HepG2 (cell line): ENCODE results near the gene VSIG10L. TPM values are rescaled to one million over a fixed set of nuclear protein-coding genes. Genes with fewer than 3 reads are reported as not detected.
A peak's percentile ranks its signal among the peaks of the same experiment; 100 is the strongest.

Experiments used
- AHR ChIP-seq: IDR thresholded peaks from 2 replicates; pipeline ENCODE4 v1.6.1; 2018; ENCODE audit warnings: missing genetic modification reagents, missing compliant biosample characterization
- BRCA1 ChIP-seq: sonication (generic); formaldehyde crosslinking; IDR thresholded peaks from 2 replicates; pipeline ENCODE4 v1.4.0; 2020; ENCODE audit warnings: missing genetic modification reagents
- CC2D1A ChIP-seq: sonication (generic); formaldehyde crosslinking; IDR thresholded peaks from 2 replicates; pipeline ENCODE4 v1.8.1; 2023; ENCODE audit warnings: mild to moderate bottlenecking, missing genetic modification reagents
- EHMT2 ChIP-seq: fragments of 200-600 bp; sonication (generic); IDR thresholded peaks from 2 replicates; pipeline ENCODE4 v1.7.0; 2017; ENCODE audit warnings: antibody characterized with exemption, low read depth, low read length, borderline replicate concordance
- FOXA3 ChIP-seq: IDR thresholded peaks from 2 replicates; pipeline ENCODE4 v1.6.1; 2016; ENCODE audit warnings: missing genetic modification reagents, missing compliant biosample characterization
- GATAD1 ChIP-seq: IDR thresholded peaks from 2 replicates; pipeline ENCODE4 v1.6.1; 2016; ENCODE audit warnings: missing genetic modification reagents, missing compliant biosample characterization
- HOXA9 ChIP-seq: sonication (generic); formaldehyde crosslinking; IDR thresholded peaks from 2 replicates; pipeline ENCODE4 v1.8.1; 2022; ENCODE audit warnings: missing genetic modification reagents, mild to moderate bottlenecking, moderate library complexity, borderline replicate concordance
- NFKB2 ChIP-seq: sonication (generic); formaldehyde crosslinking; IDR thresholded peaks from 2 replicates; pipeline ENCODE4 v1.4.0; 2020; ENCODE audit warnings: missing genetic modification reagents, borderline replicate concordance
- RXRB ChIP-seq: IDR thresholded peaks from 2 replicates; pipeline ENCODE4 v1.6.1; 2016; ENCODE audit warnings: borderline replicate concordance, missing genetic modification reagents, missing compliant biosample characterization
- SALL1 ChIP-seq: sonication (generic); formaldehyde crosslinking; IDR thresholded peaks from 2 replicates; pipeline ENCODE4 v1.8.0; 2022; ENCODE audit warnings: mild to moderate bottlenecking, missing genetic modification reagents
- SPEN ChIP-seq: sonication (generic); formaldehyde crosslinking; IDR thresholded peaks from 2 replicates; pipeline ENCODE4 v1.5.1; 2020; ENCODE audit warnings: low read depth, mild to moderate bottlenecking, missing genetic modification reagents
- ZC3H13 ChIP-seq: sonication (generic); formaldehyde crosslinking; IDR thresholded peaks from 2 replicates; pipeline ENCODE4 v1.8.1; 2023; ENCODE audit warnings: mild to moderate bottlenecking, missing genetic modification reagents, moderate library complexity
- ZFX ChIP-seq: sonication (generic); formaldehyde crosslinking; IDR thresholded peaks from 2 replicates; pipeline ENCODE4 v1.4.0; 2020; ENCODE audit warnings: mild to moderate bottlenecking, low read depth, missing genetic modification reagents, moderate library complexity
- ZMYM3 ChIP-seq: sonication (generic); formaldehyde crosslinking; IDR thresholded peaks from 2 replicates; pipeline ENCODE4 v1.5.1; 2020; ENCODE audit warnings: mild to moderate bottlenecking, missing genetic modification reagents
- ZNF136 ChIP-seq: sonication (generic); formaldehyde crosslinking; IDR thresholded peaks from 2 replicates; pipeline ENCODE4 v1.8.1; 2022; ENCODE audit warnings: low read depth, mild to moderate bottlenecking, moderate library complexity, missing genetic modification reagents
- ZNF205 ChIP-seq: IDR thresholded peaks from 2 replicates; pipeline ENCODE4 v1.6.1; 2018; ENCODE audit warnings: missing biosample characterization, missing genetic modification reagents
- ZNF225 ChIP-seq: sonication (generic); formaldehyde crosslinking; IDR thresholded peaks from 2 replicates; pipeline ENCODE4 v1.4.0; 2020; ENCODE audit warnings: mild to moderate bottlenecking, missing genetic modification reagents
- ZNF232 ChIP-seq: sonication (generic); formaldehyde crosslinking; IDR thresholded peaks from 2 replicates; pipeline ENCODE4 v1.4.0; 2020; ENCODE audit warnings: missing genetic modification reagents, borderline replicate concordance
- ZNF253 ChIP-seq: sonication (generic); formaldehyde crosslinking; IDR thresholded peaks from 2 replicates; pipeline ENCODE4 v1.8.0; 2022; ENCODE audit warnings: mild to moderate bottlenecking, missing genetic modification reagents, borderline replicate concordance
- ZNF430 ChIP-seq: sonication (generic); formaldehyde crosslinking; IDR thresholded peaks from 2 replicates; pipeline ENCODE4 v1.9.0; 2021; ENCODE audit warnings: mild to moderate bottlenecking, missing genetic modification reagents
- ZNF788 ChIP-seq: sonication (generic); formaldehyde crosslinking; IDR thresholded peaks from 2 replicates; pipeline ENCODE4 v1.5.0; 2020; ENCODE audit warnings: mild to moderate bottlenecking, missing genetic modification reagents, borderline replicate concordance
- ZSCAN12 ChIP-seq: sonication (generic); formaldehyde crosslinking; IDR thresholded peaks from 2 replicates; pipeline ENCODE4 v1.9.0; 2021; ENCODE audit warnings: mild to moderate bottlenecking, missing genetic modification reagents
- polyA plus RNA-seq, 8 experiments: library from polyadenylated mRNA; depleted of rRNA in 3 of 8; stranded (reverse) in 7 of 8; unstranded in 1 of 8; fragments of >200 nt; fragmentation: Illumina TruSeq in 4 of 8; extraction: Trizol in 4 of 8; gene quantifications; 2 replicates each; pipeline versions ENCODE4 v1.2.1 to v1.2.3, GENCODE V29; 2011 to 2016; ENCODE audit warnings: low read depth in 4 of 8, missing spikeins in 1 of 8, mixed read lengths in 1 of 8; ENCODE audit not compliant: insufficient read depth in 1 of 8
- total RNA-seq, 5 experiments: library from RNA; depleted of rRNA; stranded (reverse); fragments of >200 nt; fragmentation: Illumina TruSeq; extraction: Trizol; gene quantifications; 2 replicates each; pipeline ENCODE4 v1.2.3, GENCODE V29; 2016; ENCODE audit warnings: low read depth in 1 of 5
- TF ChIP-seq, protein P1 (sequence below): sonication (generic); formaldehyde crosslinking; IDR thresholded peaks from 2 replicates; pipeline ENCODE4 v1.8.0; 2022; ENCODE audit warnings: mild to moderate bottlenecking, missing genetic modification reagents; ENCODE audit not compliant: insufficient replicate concordance
- TF ChIP-seq, protein P2 (sequence below): IDR thresholded peaks from 2 replicates; pipeline ENCODE4 v1.6.1; 2012; ENCODE audit warnings: low read length, improper control_type of control experiment
- TF ChIP-seq, protein P3 (sequence below): sonication (generic); formaldehyde crosslinking; IDR thresholded peaks from 2 replicates; pipeline ENCODE4 v1.5.0; 2020; ENCODE audit warnings: mild to moderate bottlenecking, missing genetic modification reagents, moderate library complexity

VSIG10L gene
- total and polyA plus RNA-seq, 2 of the 13 experiments (the other 11 are each of a cell fraction or from before 2014, with no cell fraction given), result 2.7 to 8.5 TPM

DNA sequence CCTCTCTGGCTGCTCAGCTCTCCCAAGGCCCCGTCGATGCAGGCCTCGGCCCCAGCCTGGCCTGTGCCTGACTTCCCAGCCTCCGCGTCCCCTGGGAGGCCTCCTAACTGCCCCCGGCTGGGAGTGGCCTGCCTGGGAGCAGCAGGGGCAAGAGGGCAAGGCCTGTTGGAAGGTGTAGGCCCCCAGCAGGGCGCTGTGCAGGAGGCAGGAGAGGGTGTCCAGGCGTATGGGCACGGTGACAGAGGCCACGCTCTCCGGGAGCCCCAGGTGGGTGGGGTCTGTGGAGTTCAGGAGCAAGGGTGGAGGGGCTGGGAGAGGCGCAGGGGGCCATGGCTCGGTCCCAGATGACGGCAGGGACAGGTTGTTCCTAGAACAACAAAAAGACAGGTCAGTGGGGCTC, 47.2 kb upstream of the VSIG10L start (continued):
- TF ChIP-seq CC2D1A (CRISPR knock-in tag), result no peak
- TF ChIP-seq GATAD1 (CRISPR knock-in tag), result 0 out of 2 replicates have a peak, but pooled peaks have one; percentile 11
- no peak for TF ChIP-seq ZNF253
- no peak for TF ChIP-seq HOXA9 (CRISPR knock-in tag)
- TF ChIP-seq ZC3H13 (CRISPR knock-in tag), result no peak
- TF ChIP-seq NFKB2 (CRISPR knock-in tag), result peak; percentile 62; the same call in 1 of the 2 replicates
- 0 out of 2 replicates have a peak, but pooled peaks have one; percentile 62 for TF ChIP-seq ZNF225
- TF ChIP-seq SALL1 (CRISPR knock-in tag), result peak; percentile 66
- peak; percentile 9; the same call in 1 of the 2 replicates for TF ChIP-seq FOXA3
- no peak for TF ChIP-seq ZNF136
- TF ChIP-seq ZNF788 (CRISPR knock-in tag), result peak; percentile 67; the same call in 1 of the 2 replicates
- TF ChIP-seq ZMYM3 (CRISPR knock-in tag), result 0 out of 2 replicates have a peak, but pooled peaks have one; percentile 54
- TF ChIP-seq, protein P1, sequence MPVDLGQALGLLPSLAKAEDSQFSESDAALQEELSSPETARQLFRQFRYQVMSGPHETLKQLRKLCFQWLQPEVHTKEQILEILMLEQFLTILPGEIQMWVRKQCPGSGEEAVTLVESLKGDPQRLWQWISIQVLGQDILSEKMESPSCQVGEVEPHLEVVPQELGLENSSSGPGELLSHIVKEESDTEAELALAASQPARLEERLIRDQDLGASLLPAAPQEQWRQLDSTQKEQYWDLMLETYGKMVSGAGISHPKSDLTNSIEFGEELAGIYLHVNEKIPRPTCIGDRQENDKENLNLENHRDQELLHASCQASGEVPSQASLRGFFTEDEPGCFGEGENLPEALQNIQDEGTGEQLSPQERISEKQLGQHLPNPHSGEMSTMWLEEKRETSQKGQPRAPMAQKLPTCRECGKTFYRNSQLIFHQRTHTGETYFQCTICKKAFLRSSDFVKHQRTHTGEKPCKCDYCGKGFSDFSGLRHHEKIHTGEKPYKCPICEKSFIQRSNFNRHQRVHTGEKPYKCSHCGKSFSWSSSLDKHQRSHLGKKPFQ (CRISPR knock-in tag), result no peak
- TF ChIP-seq ZNF205 (CRISPR knock-in tag), result no peak
- no peak for TF ChIP-seq ZSCAN12 (CRISPR knock-in tag)
- peak; percentile 68; the same call in 1 of the 2 replicates for TF ChIP-seq AHR (CRISPR knock-in tag)
- no peak for TF ChIP-seq ZNF232 (CRISPR knock-in tag)
- no peak for TF ChIP-seq EHMT2
- TF ChIP-seq RXRB (CRISPR knock-in tag), result peak; percentile 18; the same call in 1 of the 2 replicates
- peak; percentile 97 for TF ChIP-seq ZFX (CRISPR knock-in tag)
- peak; percentile 78; the same call in 1 of the 2 replicates for TF ChIP-seq SPEN (CRISPR knock-in tag)
- 0 out of 2 replicates have a peak, but pooled peaks have one; percentile 43 for TF ChIP-seq ZNF430 (CRISPR knock-in tag)
- TF ChIP-seq, protein P2, sequence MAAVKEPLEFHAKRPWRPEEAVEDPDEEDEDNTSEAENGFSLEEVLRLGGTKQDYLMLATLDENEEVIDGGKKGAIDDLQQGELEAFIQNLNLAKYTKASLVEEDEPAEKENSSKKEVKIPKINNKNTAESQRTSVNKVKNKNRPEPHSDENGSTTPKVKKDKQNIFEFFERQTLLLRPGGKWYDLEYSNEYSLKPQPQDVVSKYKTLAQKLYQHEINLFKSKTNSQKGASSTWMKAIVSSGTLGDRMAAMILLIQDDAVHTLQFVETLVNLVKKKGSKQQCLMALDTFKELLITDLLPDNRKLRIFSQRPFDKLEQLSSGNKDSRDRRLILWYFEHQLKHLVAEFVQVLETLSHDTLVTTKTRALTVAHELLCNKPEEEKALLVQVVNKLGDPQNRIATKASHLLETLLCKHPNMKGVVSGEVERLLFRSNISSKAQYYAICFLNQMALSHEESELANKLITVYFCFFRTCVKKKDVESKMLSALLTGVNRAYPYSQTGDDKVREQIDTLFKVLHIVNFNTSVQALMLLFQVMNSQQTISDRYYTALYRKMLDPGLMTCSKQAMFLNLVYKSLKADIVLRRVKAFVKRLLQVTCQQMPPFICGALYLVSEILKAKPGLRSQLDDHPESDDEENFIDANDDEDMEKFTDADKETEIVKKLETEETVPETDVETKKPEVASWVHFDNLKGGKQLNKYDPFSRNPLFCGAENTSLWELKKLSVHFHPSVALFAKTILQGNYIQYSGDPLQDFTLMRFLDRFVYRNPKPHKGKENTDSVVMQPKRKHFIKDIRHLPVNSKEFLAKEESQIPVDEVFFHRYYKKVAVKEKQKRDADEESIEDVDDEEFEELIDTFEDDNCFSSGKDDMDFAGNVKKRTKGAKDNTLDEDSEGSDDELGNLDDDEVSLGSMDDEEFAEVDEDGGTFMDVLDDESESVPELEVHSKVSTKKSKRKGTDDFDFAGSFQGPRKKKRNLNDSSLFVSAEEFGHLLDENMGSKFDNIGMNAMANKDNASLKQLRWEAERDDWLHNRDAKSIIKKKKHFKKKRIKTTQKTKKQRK, result no peak
- TF ChIP-seq BRCA1 (CRISPR knock-in tag), result no peak
- TF ChIP-seq, protein P3, sequence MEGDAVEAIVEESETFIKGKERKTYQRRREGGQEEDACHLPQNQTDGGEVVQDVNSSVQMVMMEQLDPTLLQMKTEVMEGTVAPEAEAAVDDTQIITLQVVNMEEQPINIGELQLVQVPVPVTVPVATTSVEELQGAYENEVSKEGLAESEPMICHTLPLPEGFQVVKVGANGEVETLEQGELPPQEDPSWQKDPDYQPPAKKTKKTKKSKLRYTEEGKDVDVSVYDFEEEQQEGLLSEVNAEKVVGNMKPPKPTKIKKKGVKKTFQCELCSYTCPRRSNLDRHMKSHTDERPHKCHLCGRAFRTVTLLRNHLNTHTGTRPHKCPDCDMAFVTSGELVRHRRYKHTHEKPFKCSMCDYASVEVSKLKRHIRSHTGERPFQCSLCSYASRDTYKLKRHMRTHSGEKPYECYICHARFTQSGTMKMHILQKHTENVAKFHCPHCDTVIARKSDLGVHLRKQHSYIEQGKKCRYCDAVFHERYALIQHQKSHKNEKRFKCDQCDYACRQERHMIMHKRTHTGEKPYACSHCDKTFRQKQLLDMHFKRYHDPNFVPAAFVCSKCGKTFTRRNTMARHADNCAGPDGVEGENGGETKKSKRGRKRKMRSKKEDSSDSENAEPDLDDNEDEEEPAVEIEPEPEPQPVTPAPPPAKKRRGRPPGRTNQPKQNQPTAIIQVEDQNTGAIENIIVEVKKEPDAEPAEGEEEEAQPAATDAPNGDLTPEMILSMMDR (CRISPR knock-in tag), result peak; percentile 44
